Stimulated activated CD8-positive, alpha-beta memory T cell treated with anti-CD3 and anti-CD28 coated beads, Interleukin-12 subunit alpha, Interleukin-12 subunit beta, amount 100 ng/mL, for 4 hours (primary cell): Measurements from ENCODE around the gene SDHC.
"Not testable (repeated sequence)": the region's sequence is repeated elsewhere in the genome, so short reads cannot be mapped to it uniquely, and the experiment has no call there.

Source experiments
- DNase-seq: peaks from one replicate; pipeline ENCODE4 v3.0.0-alpha.2; 2020; ENCODE audit warnings: low read depth

SDHC gene

DNA sequence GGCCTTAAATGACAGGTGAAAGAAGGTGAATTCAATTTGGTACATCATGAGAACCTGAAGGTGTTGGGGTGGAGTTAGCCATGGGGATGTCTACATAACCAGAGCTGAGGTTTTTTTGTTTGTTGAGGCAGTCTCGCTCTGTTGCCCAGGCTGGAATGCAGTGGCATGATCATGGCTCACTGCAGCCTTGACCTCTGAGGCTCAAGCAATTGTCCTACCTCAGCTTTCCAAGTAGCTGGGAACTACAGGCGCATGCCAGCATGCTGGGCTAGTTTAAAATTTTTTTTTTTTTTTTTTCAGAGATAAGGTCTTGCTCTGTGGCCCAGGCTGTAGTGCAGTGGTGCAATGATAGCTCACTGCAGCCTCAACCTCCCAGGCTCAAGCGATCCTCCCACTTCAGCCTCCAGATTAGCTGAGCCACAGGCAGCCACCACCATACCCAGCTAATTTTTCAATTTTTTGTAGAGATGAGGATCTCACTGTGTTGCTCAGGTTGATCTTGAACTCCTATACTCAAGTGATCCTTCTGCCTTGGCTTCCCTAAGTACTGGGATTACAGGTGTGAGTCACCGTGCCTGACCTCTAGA lies 2.5 kb upstream of the SDHC start:
- DNase-seq, result no peak

DNA sequence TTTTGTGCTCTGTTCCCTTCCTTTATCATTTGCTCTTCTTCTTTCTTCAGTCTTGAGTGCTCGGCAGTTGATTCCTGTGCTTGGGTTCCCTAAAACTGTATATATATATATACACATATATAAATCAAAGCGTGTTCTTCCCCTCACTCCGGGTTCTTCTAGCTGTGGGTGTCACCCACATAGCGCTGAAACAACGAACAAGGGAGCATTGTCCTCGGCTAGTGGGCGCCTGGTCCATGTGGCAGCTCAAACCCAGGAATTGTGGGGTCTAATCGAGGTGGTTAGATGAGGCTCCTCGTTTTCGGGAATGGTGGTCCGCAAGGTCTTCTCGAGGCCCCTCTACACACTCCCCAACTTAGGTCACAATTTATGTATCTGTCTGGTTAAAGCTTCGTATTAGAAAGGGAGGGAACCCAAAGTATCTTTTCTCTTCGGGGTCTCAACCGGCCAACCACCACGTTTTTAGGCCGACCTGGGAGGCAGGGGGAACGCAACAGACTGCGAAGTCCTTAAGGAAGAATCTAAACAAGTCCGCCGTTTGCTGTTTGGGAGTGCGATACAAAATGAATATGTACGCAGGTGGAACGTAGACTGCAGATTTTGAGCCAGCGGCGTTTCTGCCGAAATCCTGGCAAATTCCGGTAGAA lies 504 bp upstream of the SDHC start:
- DNase-seq, result no peak

DNA sequence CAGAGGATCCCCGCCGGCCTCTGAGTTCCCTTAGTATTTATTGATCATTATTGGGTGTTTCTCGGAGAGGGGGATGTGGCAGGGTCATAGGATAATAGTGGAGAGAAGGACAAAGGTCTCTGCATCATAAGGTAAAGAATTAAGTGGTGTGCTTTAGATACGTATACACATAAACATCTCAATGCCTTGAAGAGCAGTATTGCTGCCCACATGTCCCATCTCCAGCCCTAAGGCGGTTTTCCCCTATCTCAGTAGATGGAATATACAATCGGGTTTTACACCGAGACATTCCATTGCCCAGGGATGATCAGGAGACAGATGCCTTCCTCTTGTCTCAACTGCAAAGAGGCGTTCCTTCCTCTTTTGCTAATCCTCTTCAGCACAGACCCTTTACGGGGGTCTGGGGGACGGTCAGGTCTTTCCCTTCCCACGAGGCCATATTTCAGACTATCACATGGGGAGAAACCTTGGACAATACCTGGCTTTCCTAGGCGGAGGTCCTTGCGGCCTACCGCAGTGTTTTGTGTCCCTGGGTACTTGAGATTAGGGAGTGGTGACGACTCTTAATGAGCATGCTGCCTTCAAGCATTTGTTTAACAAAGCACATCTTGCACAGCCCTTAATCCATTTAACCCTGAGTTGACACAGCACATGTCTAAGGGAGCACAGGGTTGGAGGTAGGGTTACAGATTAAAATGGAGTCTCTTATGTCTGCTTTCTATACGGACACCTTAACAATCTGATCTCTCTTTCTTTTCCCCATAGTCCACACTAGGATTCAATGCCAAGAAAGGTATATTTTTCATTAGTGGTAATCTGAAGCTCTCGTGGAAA lies 1.9 kb downstream of the SDHC start:
- DNase-seq, result not testable (repeated sequence)

DNA sequence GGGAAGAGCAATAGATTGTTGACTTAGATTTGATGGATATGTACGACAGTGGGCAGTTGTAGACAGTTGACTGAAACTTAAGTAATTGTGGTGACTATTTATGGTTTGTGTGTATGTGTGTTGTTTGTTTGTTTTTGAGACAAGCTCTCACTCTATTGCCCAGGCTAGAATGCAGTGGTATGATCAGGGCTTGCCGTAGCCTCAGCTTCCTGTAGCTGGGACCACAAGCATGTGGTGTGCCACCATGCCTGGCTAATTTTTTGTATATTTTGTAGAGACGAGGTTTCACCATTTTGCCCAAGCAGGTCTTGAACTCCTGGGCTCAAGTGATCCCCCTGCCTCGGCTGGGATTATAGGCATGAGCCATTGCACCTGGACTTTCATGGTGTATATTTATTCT lies 9.8 kb downstream of the SDHC start:
- no peak for DNase-seq

DNA sequence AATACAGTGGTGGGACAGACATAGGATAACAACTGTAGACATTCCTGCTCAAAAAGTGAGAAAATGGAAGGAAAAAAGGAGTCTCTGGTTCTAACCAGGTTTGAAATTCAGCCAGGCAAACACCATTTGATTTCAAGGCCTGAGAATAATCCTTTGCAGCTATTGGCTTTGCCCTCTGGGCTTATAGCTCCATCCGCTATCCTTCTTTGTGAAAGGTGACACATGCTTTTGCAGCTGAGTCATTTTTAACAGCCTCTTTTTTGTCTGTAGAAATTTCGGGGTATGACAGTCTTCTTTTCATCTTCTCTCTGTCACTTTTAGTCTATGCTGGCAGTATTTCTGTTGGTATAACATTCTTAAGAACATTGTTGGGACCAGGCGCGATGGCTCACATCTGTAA lies 16.2 kb downstream of the SDHC start:
- DNase-seq, result no peak

DNA sequence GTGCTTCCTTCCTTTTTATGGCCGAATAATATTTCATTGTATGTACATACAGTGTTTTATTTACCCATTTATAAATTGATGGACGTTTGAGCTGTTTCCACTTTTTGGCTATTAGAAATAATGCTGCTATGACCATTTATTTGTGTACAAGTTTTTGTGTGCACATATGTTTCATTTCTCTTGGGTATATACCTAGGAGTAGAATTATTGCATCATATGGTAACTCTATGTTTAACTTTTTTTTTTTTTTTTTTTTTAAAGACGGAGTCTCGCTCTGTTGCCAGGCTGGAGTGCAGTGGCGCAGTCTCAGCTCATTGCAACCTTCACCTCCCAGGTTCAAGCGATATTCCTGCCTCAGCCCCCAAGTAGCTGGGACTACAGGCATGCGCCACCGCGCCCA lies 19.0 kb downstream of the SDHC start:
- no peak for DNase-seq

DNA sequence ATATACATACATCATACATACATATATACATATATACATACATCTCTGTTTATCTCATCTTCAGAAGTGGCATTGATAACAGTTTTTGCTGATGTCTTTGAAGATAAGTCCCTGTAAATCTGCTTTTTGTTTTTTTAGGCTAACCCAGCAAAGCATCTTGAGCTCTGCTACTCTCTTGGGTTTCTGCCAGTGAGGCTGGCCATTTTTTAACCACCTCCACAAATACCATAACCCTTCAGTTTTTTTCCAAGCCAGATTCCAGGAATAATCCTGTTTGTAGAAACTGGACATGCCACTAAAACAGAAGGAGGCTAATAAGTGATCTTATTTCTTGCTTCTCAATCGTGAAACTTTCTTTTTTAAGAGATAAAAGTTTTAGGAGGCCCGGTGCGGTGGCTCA lies 21.6 kb downstream of the SDHC start:
- DNase-seq, result no peak

DNA sequence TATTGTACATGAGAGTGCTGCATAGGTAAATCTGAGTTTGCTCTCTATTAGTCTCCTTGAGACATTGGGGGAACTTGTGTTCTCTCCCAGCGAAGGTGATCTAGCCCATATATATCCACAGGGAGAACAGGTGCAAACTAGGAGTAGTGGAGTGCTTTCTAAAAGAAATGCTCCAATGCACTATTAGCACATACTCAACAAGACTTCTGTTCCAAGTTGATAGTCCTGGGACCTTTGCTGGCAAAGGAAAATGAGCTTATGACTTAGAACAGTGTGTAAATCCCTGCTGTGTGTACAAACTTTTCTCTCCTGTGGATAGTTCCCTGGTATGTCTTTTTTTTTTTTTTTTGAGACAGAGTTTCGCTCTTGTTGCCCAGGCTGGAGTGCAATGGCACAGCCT lies 28.0 kb downstream of the SDHC start:
- no peak for DNase-seq

DNA sequence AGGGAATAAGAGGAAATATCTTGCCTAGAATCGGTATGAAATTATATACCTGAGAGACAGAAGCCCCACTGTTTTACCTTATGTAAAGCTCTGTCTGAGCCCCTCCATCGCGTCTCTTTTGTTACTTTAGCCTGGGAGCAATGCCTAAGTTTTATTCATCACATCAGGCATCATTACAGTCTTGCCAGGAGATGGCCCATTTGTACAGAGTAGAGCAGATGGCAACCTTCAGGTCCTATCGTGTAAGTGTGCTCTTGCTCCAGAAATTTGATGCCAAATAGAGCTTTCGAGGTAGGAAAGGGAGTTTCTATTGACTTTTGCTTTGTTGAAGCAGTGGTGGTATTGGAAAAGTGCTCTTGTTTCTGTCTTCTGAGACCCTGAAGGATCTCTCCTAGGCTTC lies 28.6 kb downstream of the SDHC start:
- DNase-seq, result no peak

DNA sequence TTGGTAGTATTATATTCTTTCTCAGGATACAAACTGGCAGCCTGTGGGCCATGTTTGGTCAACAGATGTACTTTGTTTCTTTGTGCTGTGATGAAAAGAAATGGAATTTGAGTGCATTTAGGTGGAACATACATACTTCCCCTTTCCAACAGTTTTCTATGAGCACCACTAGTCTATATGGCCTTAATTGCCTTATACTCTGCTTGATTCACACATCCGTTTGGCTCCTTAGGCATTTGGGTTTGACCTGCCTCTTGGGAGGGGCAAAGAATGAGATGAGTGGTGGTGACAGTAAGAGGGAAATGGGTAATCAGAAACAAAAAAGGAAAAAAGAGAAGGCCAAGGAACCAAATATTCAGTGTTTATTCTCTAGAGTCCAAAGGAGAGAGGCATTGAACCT lies 36.5 kb downstream of the SDHC start:
- DNase-seq, result no peak

DNA sequence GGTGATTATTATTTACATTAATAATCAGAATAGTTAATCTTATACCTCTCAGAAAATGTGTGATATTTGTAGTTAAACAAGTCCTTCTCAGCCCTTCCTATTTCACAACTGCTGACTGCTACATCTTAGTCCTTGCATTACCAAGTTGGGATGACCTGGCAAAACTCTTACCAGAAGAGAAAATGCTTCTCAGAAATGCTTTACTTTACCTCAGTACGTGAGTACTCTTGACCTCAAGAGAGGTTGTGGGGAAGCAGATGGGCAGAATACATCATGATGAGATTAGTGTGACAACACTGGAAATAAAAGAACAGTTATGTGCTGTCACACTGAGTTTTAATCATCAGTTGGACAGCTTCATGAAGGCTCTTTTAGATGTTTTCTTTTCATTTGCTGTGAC lies 37.3 kb downstream of the SDHC start:
- no peak for DNase-seq

DNA sequence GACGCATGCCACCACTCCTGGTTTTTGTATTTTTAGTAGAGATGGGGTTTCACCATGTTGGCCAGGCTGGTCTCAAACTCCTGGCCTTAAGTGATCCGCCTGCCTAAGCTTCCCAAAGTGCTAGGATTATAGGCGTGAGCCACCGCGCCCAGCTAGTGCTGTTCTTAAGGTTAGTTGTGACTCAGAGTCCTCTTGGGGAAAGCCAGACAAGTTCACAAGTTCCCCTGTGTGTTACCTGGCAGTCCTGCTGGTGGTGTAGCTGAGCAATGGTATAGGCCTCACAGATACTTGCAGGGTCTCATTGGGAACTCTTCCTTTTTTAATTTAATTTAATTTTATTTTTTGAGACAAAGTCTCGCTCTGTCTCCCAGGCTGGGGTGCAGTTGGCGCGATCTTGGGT lies 42.9 kb downstream of the SDHC start:
- no peak for DNase-seq

DNA sequence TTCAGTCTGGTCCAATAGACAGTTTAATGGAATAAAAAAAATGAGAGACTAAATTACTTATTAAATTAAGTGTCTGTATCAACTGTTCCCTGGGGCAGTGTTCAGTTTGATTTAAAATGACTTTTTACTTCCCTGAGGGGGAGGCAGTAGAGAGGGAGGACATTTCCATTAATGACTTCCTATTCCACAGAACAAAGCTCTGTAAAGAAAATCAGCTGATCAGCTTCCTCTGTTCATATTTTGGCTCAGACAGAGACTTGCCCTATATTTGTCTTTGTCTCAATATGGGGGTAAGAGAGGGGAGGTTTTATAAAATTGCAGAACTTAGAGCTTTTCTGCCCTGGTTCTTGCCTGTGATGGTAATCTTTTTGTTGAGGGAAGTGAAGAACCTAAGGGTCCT lies 45.1 kb downstream of the SDHC start:
- no peak for DNase-seq

DNA sequence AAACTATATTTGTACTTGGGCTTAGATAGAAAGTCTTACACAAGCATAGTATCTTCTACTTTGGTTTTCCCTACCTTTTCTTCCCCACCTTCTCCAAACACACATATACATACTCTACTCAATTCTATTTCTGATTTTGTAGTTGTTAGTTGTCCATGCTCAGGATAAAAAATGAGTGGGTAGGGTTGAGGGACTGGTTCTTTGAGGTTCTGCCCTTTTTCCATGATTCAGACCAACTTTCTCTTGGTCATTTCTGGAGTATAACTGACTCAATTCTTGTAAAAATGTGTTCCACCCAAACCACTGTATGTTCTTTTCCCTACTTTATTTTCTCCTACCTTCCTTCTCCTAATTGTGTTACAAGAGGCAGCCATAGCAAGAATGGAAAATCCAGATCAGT lies 50.2 kb downstream of the SDHC start:
- DNase-seq, result no peak

DNA sequence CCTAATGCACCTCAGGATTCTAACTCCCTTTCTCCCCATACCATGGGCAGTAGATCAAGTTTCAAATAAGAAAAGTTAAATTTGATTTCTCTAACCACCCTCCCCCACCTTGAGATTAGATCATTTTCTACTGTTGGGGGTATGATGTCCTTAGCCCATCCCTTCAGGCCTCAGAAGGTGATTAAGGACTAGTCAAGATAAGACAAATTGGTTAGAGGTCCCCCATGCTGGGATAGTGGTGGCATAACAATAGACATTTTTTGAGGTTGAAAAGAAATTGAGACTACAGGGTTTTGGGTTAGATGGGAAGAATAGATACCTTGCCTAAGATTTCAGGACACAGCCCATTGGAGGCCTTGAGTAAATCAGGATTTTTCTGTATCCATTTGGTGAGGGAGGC lies 51.0 kb downstream of the SDHC start:
- no peak for DNase-seq

DNA sequence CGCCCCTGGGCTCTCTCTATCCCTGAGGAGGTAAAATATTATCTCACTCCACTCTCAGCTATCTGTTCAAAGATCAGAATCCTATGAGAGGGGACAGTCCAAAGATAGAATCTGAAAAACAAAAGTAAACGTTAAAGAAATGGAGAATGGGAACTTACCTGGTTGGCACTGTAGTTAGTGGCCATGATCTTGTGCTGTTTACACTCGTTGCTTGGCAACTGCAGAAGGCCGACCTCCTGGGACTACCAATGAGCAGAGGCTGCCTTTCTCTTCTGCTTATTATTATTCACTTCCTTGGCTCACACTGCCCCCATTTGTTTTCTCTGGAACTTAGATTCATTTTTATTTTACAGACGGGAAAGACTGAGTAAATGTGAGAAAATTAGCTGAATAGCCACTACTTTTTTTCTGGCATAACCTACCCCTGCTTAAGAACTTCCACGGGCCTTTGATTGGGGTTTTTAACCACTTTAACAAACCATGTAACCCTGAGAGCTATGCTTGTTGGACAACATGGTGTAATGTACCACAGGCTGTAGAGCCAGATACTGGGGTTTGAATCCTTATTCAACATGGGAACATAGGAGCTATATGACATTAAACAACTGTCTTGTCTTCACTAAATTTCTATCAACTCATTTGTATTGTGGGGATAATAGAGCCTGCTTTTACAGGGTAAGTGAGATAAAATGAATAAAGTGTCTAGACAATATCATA lies 53.7 kb downstream of the SDHC start, which contains the start of gene CFAP126:
TSS of gene CFAP126 (minus strand) at position 193 of the 717 bp plus-strand sequence. CDS start at position 185, 8 bp downstream.
- DNase-seq, result no peak

DNA sequence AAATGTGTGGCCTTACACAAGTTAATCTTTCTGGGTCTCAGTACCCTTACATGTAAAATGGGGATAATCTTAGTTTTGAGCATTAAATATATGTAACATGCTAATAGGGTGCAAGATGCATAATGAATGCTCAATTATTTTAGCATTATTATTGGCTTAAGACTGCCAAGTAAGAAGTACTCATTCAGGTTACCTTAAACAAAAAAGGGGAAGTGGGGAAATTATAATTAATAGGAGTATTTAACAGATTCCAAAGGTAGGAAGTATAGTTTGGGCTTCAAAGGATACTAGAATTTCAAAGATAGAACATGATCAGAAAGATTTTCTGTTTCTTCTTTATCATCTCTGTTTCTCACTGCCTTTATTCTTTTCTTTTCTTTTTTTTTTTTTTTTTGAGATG lies 59.3 kb downstream of the SDHC start:
- DNase-seq, result no peak

DNA sequence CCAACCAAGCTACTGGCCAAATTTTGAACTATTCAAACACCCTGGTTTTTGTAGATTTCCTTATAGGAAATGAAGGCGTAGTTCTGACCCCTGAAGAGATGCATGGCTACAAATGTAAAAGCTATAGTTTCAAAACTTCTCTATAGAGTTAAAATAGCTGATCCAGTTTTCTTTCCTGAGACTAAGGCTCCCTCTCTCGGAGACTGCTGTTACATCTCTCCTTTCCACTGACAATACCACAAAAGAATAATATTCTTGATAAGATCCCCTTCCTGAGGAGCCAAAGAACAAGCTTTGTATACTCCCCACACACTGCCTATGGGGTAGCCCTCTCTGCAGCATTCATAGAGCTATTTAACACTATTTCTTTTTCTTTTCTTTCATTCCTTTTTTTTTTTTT lies 60.2 kb downstream of the SDHC start:
- DNase-seq, result no peak

DNA sequence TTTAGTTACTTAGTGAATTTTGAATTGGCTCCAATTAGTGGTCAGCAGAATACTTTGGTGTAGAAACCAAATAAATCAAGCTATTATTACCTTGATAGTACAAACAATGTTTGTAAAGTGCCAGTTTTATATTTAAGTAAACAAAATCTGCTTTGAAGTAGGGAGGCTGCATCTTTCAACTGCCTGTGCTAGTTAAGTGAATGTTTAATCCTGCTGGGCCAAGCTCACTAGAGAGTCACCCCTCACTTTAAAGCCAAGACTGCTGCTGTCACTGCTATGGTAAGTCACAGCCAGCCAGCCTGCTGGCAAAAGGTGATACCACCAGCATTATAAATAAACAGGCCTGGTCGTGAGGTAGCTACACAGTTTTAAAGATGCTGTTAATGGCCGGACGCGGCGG lies 63.8 kb downstream of the SDHC start:
- no peak for DNase-seq

DNA sequence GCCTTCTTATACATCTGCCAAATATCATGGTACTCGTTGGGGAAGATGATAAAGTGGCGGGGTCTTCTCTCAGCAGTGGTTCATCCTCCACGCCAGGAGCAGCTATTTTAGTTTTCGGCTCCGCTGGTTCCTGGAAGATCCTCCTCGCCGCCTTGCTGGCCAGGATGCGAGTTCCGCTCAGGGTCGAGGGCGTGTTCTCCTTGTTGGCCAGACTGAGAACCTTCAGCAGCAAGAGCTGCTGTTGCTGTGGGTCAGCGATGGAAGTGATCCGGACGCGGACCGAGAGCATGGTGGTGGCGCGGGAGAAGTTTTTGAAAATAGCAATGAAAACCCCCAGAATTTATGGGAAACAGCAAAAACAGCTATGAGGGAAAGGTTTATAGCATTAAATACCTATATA lies 64.9 kb downstream of the SDHC start:
- DNase-seq, result no peak

DNA sequence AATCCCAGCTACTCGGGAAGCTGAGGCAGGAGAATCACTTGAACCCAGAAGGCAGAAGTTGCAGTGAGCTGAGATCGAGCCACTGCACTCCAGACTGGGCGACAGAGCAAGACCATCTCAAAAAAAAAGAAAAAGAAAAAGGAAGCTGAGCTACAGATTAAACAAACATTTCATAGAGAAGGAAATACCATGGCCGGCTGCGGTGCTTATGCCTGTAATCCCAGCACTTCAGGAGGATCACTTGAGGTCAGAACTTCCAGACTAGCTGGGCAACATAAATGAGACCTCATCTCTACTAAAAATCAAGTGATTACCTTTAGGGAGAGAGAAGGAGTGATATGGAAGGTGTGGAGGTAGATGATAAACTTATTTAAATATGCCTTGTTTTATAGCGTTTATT lies 67.5 kb downstream of the SDHC start:
- no peak for DNase-seq

DNA sequence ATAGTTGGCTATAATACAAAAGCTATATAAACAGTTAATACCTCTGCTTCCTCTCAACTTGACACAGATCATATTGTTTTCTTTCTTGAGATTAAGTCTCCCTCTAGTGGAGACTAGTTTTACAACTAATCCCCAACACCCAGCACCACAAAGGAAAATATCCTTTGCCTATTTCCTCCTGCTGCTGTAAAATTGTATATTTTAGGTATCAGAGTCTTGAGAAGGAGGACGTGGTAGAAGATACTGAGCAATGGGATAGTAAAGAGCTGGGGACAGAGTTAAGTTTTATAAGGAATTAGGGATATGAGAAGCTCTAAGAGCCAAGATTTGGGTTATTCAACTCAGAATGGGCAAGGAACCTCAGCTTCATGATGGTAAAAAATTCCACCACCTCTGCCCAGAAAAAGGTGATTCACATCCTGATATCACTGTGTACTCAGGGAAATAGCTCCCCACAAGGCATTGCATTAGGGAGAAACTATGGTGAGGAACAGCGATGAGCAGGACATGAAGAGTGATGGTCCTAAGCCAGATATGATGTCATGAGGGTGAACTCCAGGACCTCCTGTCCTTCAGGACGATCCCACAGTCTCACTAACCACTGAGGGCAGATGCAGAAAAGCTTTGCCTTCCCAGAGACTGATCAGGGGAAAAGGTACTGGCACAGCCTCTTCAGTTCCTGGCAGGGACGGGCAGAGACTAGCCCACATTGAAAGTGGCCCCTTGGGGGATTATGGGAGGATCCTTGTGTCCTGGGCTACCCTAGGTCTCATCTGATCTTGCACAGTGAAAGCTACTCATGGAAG lies 68.2 kb downstream of the SDHC start:
- DNase-seq, result no peak
